SIG-M5 treated with dmso at 0.1 percent for 504 hours (cell line): ENCODE results near the gene ENTPD1.
"Not testable (repeated sequence)": the region's sequence is repeated elsewhere in the genome, so short reads cannot be mapped to it uniquely, and the experiment has no call there.

Experiments used
- DNase-seq: peaks from one replicate; lab custom pipeline; 2025; ENCODE audit not compliant: unreplicated experiment; lab: John Stamatoyannopoulos, UW

ENTPD1 gene

DNA sequence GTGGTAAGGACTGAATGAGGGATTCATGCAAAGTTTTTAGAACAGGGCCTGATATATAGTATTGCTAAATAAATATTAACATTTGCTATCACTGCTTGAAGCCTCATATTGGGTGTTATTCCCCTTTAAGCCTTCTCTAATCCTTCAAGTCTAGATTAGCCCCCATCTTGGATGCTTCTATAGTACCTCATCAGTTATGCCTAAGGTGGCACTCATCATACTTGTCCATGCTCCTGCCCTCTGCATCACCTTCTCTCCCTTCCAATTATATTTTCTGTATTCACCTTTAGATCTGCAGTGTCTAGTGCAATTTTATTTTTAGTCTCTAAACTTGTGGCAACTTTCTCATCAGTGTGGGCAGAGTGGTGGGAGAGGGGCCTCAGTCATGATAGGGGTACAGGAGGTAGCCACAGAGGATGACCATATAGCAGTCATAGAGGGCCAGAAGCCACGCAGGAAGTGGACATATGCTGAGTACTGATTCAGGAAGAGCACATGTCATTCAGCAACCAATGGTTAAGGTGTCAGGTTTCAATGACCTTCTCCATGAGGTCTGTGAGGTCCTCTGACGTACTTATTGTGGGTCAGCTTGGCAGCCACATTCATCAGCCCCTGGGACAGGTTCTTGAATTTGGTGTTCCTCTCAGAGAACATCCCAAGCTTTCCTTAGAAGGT, 2.5 kb downstream of the ENTPD1 start:
- DNase-seq = no peak

GRCh38 chr10:95759233-95759826, 3.4 kb downstream of the ENTPD1 start:
- no peak for DNase-seq

- no peak for DNase-seq
Observed at GRCh38 chr10:95761939-95762492, 6.1 kb downstream of the ENTPD1 start.

DNA sequence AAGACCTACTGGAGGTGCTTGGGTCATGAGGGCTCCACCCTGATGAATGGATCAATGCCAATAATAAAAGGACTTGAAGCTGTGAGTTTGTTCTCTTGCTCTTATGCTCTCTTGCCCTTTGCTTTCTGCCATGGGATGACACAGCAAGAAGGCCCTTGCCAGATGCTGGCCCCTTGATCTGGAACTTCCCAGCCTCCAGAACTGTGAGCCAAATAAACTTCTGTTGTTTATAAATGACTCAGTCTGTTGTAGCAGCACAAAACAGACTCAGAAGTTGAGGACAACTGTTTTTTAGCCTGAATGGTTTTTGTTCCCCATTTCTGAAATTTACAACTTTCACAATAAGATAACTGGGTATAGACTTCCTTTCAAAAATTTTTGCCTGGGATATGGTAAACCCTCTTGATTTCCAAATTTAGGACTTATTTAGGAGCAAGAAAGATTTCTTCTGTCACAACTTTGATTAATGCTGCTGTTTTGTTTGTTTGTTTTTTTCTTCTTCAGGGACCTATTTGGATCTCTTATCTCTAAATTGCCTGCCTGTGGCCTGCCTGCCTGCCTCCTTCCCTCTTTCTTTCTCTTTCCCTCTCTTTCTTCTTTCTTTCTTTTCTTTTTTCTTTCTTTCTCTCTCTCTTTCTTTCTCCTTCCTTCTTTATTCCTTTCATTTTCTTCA, 12.1 kb downstream of the ENTPD1 start:
- peak; percentile 72 for DNase-seq

GRCh38 chr10:95770084-95770720, 14.2 kb downstream of the ENTPD1 start:
- DNase-seq = no peak

DNA sequence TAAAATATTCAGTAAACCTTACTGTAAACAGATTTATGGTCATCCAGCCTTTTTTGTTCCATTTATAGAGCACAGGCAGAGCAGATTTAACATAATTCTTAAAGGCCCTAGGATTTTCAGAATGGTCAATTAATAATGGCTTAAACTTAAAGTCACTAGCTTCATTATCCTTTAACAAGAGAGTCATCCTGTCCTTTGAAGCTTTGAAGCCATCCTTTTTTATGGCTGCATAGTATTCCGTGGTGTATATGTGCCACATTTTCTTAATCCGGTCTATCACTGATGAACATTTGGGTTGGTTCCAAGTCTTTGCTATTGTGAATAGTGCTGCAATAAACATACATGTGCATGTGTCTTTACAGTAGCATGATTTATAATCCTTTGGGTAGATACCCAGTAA, 17.5 kb downstream of the ENTPD1 start:
- DNase-seq = not testable (repeated sequence)

GRCh38 chr10:95777638-95778037, 21.7 kb downstream of the ENTPD1 start:
- DNase-seq = not testable (repeated sequence)

DNA sequence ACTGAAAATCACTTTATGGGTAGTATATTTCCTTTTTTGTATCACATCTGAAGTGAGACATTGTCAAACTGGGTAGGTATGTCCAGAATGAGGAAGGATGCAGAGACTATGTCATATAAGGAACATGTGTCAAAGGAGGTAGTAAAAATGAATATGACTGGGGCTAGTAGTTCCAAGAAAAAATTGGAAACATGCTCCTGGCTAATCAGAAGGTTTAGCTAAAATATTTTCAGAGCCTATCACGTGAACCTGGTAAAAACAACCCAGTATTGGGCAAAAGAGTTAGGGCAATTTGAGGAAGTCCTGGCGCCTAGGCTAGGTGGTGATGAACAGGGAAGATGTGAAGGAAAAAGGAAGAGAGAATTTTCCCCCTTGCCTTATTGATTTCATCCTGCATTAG, 26.4 kb downstream of the ENTPD1 start:
- peak; percentile 38 for DNase-seq

DNA sequence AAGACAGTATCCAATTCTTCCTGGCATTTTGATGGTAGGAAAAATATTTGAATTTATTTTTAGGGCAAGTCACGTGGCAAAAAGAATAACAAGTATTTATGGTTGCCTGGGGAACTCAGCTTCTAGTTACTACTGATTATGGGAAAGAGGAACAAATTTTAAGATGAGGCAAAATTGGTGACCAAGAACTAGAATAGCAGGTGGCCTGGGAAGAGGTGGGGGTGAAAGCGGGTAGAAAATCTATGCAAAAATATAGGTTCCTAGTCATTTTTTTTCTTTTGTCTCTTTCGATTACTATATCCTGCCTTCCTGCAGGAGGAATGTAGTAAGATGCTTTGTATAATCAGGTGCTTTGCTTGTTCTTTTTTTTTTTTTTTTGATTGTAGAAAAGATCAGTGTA, 27.8 kb downstream of the ENTPD1 start:
- DNase-seq = no peak

DNA sequence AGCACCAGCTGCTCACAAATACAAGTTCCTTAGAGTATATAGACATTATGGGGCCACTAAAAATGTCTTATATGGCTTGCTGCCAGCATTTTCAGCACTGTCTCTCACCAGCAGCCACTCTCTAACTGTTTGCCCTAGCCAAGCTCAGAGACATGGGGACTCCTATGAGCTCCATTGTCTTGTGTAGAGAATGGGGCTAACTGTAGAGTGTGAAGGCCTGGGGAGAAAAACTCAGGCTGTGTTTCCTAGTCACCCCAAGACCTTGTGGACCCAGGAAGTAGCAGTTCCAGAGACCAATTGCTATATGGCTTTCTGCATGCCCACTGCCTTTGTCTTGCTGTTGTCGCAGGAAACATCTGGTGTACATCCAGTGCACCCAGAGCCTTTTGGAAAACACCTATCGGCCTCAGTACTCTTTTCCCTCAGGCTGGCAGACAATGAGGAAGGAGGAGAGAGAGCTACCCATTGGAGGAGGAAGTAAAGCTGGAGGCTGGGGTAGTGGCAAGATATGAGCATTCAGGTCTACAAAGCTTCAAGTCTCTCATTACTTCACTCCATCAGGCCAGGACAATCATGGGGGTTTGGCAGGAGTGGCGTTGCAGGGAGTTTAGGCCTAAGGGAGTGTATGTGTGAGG, 28.4 kb downstream of the ENTPD1 start:
- peak; percentile 6 for DNase-seq

DNA sequence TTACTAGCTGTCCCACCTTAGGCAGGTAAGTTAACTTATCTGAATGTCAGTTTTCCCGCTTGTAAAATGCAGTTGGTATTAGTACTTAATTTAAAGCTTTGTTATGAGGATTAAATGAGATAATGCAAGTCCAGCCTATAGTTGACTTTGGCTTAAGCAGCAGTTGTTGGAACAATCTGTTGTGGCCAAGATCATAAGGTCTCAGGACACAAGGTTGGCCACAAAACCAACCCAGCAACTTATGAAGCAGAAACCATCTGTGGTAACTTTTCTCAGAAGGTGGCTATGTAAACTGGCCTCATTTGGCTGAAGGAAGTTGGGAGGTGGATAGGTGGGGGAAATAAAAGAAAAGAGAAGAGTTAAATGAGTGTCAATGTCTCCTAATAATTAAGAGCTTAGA, 29.4 kb downstream of the ENTPD1 start:
- no peak for DNase-seq

- DNase-seq = no peak
Observed at GRCh38 chr10:95785942-95786669, 30.1 kb downstream of the ENTPD1 start.

DNA sequence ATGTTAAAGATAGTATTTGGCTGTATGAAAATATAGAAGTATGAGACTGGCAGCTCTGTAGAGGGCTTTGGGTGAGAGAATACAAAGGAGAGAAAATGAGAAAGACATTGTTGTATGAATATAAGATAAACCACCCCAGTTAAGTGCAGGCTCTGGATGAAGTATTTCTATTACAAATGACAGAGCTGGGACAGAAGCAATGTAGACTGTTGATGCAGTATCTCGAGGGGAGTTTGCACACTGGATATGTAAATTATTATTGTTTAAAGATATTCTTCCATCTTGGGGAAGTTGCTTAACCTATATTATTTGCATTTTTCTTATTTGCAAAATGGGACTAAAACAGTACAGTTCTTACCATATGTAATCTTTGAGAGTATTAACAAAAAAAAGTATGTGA, 31.5 kb downstream of the ENTPD1 start:
- no peak for DNase-seq

DNA sequence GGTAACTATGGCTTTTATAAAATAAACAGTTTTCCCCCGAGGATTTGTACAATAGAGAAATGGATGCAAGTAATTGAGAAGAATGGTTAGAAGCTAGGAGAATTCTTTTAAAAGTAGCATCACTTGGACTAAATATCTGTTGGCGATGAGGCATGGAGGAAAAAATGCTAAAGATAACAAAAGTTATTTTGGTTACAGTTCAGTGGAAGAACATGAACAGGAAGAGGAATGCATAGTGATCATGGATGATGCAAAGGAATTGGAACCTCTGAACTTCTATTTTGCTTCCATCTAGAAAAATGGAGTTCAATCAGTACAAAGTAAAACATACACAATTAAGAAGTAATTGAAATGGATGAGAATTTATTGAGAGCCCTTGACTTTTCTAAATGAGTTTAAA, 32.9 kb downstream of the ENTPD1 start:
- no peak for DNase-seq

GRCh38 chr10:95789902-95790301, 33.9 kb downstream of the ENTPD1 start:
- peak; percentile 58 for DNase-seq

DNA sequence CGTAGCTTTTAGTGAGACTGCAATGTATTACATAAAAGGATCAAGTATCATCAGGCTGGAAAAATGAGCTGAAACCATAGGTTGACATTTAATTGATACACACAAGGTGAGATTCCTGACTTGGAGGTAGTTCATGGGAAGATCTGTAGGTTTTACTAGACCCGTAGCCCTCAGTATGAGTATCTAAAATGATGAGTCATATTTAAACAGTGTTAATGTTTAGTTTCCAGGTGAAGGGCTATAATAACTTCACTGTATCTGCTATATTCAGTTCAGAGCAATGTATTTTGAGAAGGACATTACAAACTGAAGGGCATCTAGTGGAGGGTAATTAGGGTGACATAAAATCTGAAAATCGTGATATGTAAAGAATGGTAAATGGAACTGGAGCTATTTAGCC, 35.0 kb downstream of the ENTPD1 start:
- DNase-seq = no peak

DNA sequence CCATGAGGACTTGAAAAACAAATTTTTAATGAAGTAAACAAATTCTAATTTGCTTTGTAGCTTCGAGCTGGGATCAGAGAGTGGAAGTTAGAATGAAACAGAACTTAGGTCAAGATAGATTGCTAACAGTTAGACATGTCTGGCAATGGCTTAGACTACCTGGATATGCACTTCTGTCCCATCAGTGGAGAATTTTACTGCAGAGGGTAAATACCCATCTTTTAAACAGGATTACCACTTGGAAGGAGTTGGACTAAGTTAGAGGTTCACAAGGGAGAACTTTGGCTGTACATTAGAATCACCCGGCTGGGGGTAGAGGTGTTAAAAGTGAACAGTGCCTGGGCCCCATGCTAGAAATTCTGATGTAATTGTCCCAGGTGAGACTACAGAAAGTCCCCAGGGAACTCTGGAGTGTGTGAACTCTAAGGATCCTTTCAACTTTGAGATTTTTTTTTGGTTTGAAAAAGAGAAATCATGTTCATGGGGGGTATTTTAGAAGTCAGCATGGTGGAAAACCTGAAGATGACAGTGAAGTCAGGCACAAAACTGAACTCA, 35.5 kb downstream of the ENTPD1 start:
- no peak for DNase-seq

DNA sequence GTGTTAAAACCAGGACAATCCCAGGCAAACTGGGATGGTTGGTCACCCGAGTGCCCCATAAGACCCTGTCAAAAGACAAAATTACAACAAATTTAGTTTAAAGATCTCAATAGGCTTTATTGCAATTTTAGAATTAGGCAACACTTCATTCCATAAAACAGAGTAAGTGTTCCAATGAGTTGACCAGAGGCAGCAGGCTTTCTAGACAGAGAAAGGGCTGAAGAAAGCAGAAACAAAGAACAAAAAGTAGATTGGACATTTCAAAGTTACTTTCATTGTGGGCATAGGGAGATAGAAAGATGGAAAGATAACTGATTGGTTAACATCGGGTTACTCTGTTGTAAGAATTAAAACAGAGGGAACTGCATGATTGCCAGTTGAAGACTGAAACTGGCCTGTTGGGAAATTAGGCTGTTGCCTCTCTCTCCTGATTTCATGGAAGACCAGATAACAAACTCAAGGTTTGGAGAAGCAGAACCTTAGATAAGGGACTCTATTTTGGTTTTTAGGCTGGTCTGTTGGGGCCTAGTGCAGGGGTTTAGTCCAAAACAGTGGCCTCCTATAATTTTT, 36.3 kb downstream of the ENTPD1 start:
- DNase-seq = peak; percentile 68

DNA sequence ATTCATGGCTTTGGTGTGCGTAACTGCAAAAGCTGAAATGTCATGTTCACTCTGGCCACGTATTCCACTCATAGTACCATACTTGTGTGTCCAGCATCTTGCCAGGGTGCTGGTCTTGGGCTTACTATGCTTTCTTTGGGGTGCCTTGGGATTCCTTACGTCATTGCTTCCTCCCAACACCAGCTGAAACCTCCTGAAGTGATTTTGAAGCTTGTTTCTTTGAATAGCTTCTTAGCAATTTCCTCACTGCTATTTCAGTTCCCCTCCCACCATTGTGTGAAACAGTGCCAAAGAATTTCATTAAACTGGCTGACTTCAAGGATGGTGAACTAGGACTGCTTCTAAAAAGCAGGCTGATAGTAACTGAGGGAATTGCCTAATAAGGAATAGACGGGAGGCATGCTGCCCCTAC, 36.9 kb downstream of the ENTPD1 start:
- DNase-seq = peak; percentile 56
